Urinary bladder (tissue), 4 donors: ENCODE data around the gene SPRED2. TPM values are rescaled to one million over a fixed set of nuclear protein-coding genes. Genes with fewer than 3 reads are reported as not detected.

Experiments used
- DNase-seq: peaks from one replicate; pipeline ENCODE4 v3.0.0-alpha.2; 2015; ENCODE audit errors: extremely low spot score
- H3K27ac ChIP-seq: one replicate; pipeline ENCODE4 v1.5.1; 2013; ENCODE audit warnings: low read depth, mild to moderate bottlenecking, moderate library complexity
- H3K36me3 ChIP-seq: one replicate; pipeline ENCODE4 v1.6.1; 2013; ENCODE audit warnings: mild to moderate bottlenecking, moderate library complexity; ENCODE audit not compliant: insufficient read depth
- H3K4me1 ChIP-seq: one replicate; pipeline ENCODE4 v1.6.1; 2013; ENCODE audit warnings: mild to moderate bottlenecking, moderate library complexity; ENCODE audit not compliant: insufficient read depth
- H3K4me3 ChIP-seq: one replicate; pipeline ENCODE4 v1.5.1; 2013; ENCODE audit warnings: low read depth, low read length
- WGBS: extraction: QIAGEN DNeasy Blood & Tissue Kit; methylation state at CpG from one replicate; pipeline ENCODE4 v1.1.7; 2013; 5-methylcytosine and 5-hydroxymethylcytosine counted together
- polyA plus RNA-seq: library from polyadenylated mRNA; stranded (reverse); fragments of 200-250 nt; gene quantifications from one replicate; pipeline ENCODE4 v1.2.3, GENCODE V29; 2013
- total RNA-seq: library from RNA; depleted of rRNA; stranded (reverse); fragments of >200 nt; gene quantifications from one replicate; pipeline ENCODE4 v1.2.3, GENCODE V29; 2014
- donor health status: healthy with polysubstance abuse.
- donor health status: healthy.

SPRED2 gene
- total and polyA plus RNA-seq, 2 donors: 12.0 to 19.1 TPM

- no peak for DNase-seq
- Histone ChIP-seq H3K36me3 (no peaks in the 10 kb centered on the region), H3K4me1 (no peaks in the 10 kb centered on the region), H3K4me3 (no peak overlapping the region), H3K27ac (no peak overlapping the region)
- WGBS: 44% methylated on average over 5 of the region's 5 CpGs
Observed at GRCh38 chr2:65276609-65277008, 155.8 kb downstream of the SPRED2 start.

- no peaks in the 10 kb centered on the region for H3K4me1 ChIP-seq
- H3K27ac ChIP-seq: no peak overlapping the region
- DNase-seq: no peak
- H3K4me3 ChIP-seq: no peak overlapping the region
- WGBS: 65% methylated on average over 4 of the region's 4 CpGs
- H3K36me3 ChIP-seq: no peaks in the 10 kb centered on the region
Observed at GRCh38 chr2:65275141-65275915, 157.1 kb downstream of the SPRED2 start.

GRCh38 chr2:65273344-65273743 is 159.1 kb downstream of the SPRED2 start:
- 96% methylated on average over 8 of the region's 8 CpGs for WGBS
- no peak for DNase-seq
- H3K36me3 ChIP-seq: no peaks in the 10 kb centered on the region

GRCh38 chr2:65268957-65269356 is 163.4 kb downstream of the SPRED2 start:
- DNase-seq: no peak
- 78% methylated on average over 4 of the region's 4 CpGs for whole genome bisulfite sequencing
- Histone ChIP-seq H3K4me1 (no peaks in the 10 kb centered on the region), H3K27ac (no peak overlapping the region), H3K4me3 (no peak overlapping the region), H3K36me3 (no peaks in the 10 kb centered on the region)

More at GRCh38 chr2:65273344-65273743, 159.1 kb downstream of the SPRED2 start:
- Histone ChIP-seq H3K27ac (no peak overlapping the region), H3K4me1 (no peaks in the 10 kb centered on the region), H3K4me3 (no peak overlapping the region)

GRCh38 chr2:65267008-65267407 is 165.4 kb downstream of the SPRED2 start:
- no peaks in the 10 kb centered on the region for H3K4me1 ChIP-seq
- whole genome bisulfite sequencing: 98% methylated on average over 1 of the region's 1 CpG
- H3K27ac ChIP-seq: no peak overlapping the region
- DNase-seq: no peak
- H3K36me3 ChIP-seq: no peaks in the 10 kb centered on the region
- no peak overlapping the region for H3K4me3 ChIP-seq

- no peaks in the 10 kb centered on the region for H3K4me1 ChIP-seq
- DNase-seq: no peak
- no peak overlapping the region for H3K4me3 ChIP-seq
- H3K36me3 ChIP-seq: no peaks in the 10 kb centered on the region
- no peak overlapping the region for H3K27ac ChIP-seq
Observed at GRCh38 chr2:65265671-65266045, 166.7 kb downstream of the SPRED2 start.

- H3K27ac ChIP-seq: no peak overlapping the region
- peak; percentile 53 for DNase-seq
- no peaks in the 10 kb centered on the region for H3K4me1 ChIP-seq
- no peaks in the 10 kb centered on the region for H3K36me3 ChIP-seq
- 39% methylated on average over 8 of the region's 8 CpGs for WGBS
- no peak overlapping the region for H3K4me3 ChIP-seq
Observed at GRCh38 chr2:65264821-65265670, 167.4 kb downstream of the SPRED2 start.

GRCh38 chr2:65263986-65264385 is 168.4 kb downstream of the SPRED2 start:
- DNase-seq: no peak

GRCh38 chr2:65263262-65263661 is 169.1 kb downstream of the SPRED2 start:
- DNase-seq: no peak
- no peaks in the 10 kb centered on the region for H3K4me1 ChIP-seq
- H3K4me3 ChIP-seq: no peak overlapping the region
- 88% methylated on average over 1 of the region's 1 CpG for WGBS
- H3K36me3 ChIP-seq: no peaks in the 10 kb centered on the region
- H3K27ac ChIP-seq: no peak overlapping the region

More at GRCh38 chr2:65263986-65264385, 168.4 kb downstream of the SPRED2 start:
- 81% methylated on average over 7 of the region's 7 CpGs for WGBS
- Histone ChIP-seq H3K4me3 (no peak overlapping the region), H3K4me1 (no peaks in the 10 kb centered on the region), H3K36me3 (no peaks in the 10 kb centered on the region), H3K27ac (no peak overlapping the region)

- no peak for DNase-seq
- H3K4me3 ChIP-seq: no peak overlapping the region
- 80% methylated on average over 3 of the region's 3 CpGs for WGBS
- no peaks in the 10 kb centered on the region for H3K36me3 ChIP-seq
- H3K27ac ChIP-seq: no peak overlapping the region
- no peaks in the 10 kb centered on the region for H3K4me1 ChIP-seq
Observed at GRCh38 chr2:65261676-65262075, 170.7 kb downstream of the SPRED2 start.

Other genes with a start within 250 kb of the SPRED2 start
- gene ACTR2, start 204.8 kb downstream of the SPRED2 start, total RNA-seq: 145 TPM
- 85.3 TPM for gene ACTR2, start 204.8 kb downstream of the SPRED2 start, polyA plus RNA-seq